Measurements from ENCODE around the gene DOK4.

DNA sequence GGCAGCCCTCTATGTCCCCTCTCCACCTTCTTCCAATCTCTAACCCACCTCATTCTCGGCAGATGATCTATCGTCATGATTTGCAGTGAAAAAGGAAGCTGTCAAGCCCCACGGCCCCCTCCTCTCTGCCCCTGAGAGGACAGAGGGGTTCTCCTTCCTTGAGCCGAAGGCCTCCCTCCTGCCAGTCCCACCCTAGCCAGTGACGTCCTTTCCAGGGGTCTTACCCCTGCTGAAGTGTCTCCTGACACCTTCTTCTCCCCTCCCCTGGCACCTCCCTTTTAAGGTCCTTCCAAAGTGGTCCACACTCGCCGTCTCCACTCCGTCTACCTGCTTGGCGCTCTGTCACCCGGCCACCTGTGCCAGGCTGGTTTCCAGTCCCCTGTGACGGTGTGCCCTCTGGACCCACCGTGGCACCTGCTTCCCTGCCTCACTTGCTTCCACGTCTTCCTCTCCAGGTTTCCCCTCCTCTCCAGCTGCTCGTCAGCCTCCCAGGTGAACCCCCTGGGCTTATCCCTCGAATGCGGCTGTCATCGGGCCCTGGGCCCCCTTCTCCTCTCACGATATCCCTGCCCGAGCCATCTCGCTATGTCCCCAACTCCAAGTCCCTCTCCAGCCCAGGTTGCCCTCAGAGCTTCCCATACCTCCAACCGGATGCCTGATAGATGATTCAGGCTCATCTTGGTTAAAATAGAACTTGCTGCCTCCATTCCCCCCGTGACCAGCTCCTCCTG lies 44.4 kb upstream of the DOK4 start:
- TF ChIP-seq, protein P1, sequence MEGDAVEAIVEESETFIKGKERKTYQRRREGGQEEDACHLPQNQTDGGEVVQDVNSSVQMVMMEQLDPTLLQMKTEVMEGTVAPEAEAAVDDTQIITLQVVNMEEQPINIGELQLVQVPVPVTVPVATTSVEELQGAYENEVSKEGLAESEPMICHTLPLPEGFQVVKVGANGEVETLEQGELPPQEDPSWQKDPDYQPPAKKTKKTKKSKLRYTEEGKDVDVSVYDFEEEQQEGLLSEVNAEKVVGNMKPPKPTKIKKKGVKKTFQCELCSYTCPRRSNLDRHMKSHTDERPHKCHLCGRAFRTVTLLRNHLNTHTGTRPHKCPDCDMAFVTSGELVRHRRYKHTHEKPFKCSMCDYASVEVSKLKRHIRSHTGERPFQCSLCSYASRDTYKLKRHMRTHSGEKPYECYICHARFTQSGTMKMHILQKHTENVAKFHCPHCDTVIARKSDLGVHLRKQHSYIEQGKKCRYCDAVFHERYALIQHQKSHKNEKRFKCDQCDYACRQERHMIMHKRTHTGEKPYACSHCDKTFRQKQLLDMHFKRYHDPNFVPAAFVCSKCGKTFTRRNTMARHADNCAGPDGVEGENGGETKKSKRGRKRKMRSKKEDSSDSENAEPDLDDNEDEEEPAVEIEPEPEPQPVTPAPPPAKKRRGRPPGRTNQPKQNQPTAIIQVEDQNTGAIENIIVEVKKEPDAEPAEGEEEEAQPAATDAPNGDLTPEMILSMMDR (IDR thresholded peaks at IDR 0.05; ENCODE audit: low read depth, low read length), result no peak
- no peak for TF ChIP-seq POLR2A (IDR thresholded peaks at IDR 0.05; ENCODE audit: extremely low read depth, insufficient read length)
- TF ChIP-seq, protein P2, sequence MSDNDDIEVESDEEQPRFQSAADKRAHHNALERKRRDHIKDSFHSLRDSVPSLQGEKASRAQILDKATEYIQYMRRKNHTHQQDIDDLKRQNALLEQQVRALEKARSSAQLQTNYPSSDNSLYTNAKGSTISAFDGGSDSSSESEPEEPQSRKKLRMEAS (IDR thresholded peaks at IDR 0.05; ENCODE audit: low read depth, low read length), result no peak

Measured in NB4 (cell line).